Measurements from ENCODE around the gene CAPN1. TPM values are rescaled to one million over a fixed set of nuclear protein-coding genes. Genes with fewer than 3 reads are reported as not detected.

The CAPN1 gene
- total RNA-seq, 1 donor from 2014 or later: 60.9 TPM

DNA sequence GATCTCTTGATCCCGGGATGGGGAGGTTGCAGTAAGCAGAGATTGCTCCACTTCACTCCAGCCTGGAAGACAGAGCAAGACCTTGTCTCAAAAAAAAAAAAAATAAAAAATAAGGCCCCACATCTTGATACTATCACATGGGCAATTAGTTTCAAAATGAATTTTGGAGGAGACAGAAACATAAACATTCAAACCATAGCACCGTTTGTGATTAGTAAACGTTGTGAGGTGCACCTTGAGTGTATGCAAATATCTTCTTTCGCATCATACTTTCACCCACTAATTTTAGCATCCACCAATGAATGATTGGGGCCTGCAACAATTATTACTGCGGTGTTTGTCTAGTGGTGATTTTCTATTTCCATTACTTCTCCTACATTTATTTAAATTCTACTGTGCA, 22.7 kb upstream of the CAPN1 start:
- no peak for DNase-seq (ENCODE audit: low read depth in 2 of 2)

DNA sequence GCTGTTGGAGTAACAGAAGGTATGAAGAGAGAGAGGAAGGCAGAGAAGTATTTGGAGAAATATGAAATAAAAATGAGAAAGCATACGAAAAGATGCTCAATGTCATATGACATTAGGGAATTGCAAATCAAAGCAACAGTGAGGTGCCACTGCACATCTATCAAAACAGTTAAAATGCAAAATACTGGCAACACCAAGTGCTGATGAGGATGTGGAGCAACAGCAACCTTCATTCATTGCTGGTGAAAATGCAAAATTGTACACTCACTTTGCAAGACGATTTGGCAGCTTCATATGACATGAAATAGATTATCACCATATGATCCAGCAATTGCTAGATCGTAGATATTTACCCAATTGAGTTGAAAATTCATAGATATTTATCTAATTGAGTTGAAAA, 21.1 kb upstream of the CAPN1 start:
- DNase-seq (ENCODE audit: low read depth in 2 of 2): no peak

DNA sequence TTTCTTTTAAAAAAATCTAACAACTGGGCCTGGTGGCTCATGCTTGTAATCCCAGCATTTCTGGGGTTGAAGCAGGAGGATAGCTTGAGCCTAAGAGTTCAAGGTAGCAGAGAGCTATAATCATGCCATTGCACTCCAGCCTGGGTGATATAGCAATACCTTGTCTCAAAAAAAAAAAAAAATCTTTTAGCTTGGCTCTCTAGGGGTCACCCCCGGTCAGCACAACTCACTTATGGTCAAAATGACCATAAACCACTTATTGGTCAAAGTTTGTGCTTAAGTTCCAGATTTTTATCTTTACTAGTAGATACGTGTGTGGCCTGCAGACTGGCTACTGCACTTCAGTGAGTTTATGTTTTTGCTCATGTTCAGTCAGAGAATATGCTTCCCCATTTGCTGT, 18.0 kb upstream of the CAPN1 start:
- DNase-seq (ENCODE audit: low read depth in 2 of 2): no peak

DNA sequence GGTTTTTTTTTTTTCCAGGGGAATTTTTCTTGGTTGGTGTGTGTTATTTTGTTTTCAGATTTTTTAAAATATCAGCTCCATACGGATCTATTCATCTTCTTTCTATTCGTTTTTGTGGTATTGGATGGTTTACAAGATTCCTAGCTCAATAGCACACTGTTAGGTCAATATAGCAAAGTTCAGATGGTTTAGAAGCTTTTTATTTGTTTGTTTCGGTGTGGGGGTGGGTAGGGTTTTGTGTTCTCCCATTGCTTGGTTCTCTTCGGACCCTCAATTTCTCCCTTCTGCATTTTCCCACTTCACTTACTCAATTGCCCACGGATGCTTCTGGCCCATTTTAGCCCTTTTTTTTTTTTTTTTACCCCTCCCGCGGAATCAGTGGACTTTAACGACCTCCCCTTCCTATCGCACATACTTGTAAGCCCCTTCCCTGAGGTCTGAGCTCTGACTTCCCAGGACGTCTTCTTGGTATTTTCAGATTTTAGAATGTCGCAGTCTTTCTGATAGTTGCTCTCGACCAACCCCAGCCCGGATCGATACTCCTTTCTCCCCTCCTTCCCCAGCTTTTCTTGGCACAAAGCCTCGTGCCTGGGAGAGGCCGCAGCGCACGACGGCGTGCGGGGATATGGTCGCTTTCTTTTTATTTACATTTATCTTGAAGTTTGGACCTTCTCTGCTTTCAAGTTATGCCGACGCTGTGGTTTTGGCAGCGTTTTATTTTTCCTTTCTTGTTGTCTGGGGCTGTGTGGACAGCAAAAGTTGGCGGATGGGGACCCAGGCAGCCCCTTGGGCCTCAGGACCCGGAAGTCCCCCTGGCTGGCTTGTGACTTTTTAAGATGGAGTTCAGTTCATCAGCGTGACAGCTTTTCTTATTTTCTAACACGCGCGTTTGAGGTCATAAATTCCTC, 16.1 kb upstream of the CAPN1 start:
- DNase-seq (ENCODE audit: low read depth in 2 of 2): no peak

DNA sequence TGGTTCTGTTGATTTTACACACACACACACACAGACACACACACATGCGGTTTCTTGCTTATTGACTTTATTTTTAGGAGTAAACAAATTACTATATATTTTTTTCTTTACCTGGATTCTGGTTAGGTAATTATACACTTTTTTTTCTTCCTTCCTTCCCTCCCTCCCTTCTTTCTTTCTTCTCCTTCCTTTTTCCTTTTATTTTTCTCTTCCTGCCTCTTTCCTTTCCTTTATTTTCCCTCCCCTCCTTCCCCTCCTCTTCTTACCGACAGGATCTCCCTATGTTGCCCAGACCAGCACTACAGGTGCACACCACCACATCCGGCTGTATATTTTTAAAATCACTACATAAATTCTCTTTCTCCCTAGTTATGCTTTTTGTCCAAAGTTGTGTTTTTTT, 14.8 kb upstream of the CAPN1 start:
- no peak for DNase-seq (ENCODE audit: low read depth in 2 of 2)

DNA sequence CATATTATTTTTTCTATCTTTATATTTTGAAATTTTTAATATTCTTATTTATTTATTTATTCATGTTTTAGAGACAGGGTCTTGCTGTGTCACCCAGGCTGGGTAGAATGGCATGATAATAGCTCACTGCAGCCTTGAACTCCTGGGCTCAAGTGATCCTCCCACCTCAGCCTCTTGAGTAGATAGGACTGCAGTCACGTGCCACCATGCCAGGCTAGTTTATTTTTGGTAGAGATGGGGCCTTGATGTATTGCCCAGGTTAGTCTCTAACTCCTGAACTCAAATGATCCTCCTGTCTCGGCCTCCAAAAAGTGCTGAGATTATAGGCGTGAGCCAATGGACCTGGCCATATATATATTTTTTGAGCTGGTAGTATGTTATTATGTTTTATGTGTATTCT, 14.1 kb upstream of the CAPN1 start:
- DNase-seq (ENCODE audit: low read depth in 2 of 2): no peak

DNA sequence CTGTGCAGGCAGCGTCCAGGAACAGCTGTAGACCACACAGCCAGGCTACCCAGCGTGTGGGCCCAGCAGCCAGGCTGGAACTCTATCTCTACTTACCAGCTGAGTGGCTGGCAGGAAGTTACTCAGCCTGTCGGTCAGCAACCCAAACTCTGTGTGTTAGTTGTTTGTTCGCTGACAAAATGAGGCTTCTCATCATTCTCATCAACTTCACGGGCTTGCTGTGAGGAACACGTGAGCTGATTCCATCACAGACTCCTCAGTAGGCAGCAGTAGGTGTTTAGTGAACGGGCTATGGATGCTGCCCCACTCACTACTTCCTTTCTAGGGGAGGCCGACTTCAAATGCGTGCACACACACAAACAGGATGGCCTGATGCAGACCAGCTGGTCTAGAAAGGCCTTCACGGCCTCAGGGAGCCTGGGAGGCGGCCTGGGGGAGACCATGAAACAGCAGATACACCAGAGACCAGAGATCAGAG, 12.5 kb upstream of the CAPN1 start:
- DNase-seq (ENCODE audit: low read depth in 2 of 2): peak; percentile 64 to 90

DNA sequence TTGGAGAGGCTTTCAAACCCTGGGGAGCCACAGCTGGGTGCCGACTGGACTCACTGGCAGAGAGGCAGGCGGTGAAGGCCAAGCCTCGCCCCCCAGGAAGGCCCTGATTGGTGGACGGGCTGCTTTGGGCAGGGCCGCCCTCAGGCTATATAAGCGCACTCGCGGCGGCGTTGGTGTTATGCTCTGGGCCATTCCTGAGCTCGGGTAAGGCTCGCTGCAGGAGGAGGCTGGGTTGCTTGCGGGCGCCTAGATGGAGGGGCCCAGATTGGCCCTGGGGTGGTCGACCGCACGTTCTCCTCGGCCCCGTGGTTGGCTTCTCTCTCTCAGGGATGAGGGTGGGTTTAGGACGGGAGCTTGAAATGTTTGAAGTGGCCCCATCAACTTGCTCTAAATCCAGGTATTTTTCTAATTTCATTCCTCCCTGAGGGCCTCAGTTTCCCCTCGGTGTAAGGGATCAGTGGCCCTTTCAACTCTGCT, 11.6 kb upstream of the CAPN1 start, which contains the start of gene SPDYC:
Gene SPDYC, plus strand, starts transcription at position 176 of the 477 bp plus-strand sequence. CDS start 1,125 bp downstream, outside the sequence.
- no peak for DNase-seq (ENCODE audit: low read depth in 2 of 2)

DNA sequence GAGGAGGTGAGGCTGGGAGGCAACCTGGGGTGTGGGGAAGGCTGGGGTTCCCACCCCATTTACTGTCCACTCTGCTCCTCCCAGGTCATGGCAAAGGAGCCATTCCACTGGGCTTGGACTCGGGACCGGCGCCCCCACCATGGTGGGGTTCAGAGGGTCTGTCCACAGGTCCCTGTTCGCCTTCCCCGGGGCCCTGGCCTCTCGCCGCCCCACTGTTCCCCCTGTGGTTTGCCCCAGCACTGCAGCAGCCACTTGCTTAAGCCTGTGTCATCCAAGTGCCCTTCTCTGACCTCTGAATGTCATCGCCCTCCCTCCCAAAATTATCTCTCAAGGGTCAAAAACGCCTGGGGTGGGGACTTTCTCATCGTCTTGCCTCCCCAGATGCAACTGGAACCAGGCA, 9.1 kb upstream of the CAPN1 start:
- DNase-seq (ENCODE audit: low read depth in 2 of 2): no peak

DNA sequence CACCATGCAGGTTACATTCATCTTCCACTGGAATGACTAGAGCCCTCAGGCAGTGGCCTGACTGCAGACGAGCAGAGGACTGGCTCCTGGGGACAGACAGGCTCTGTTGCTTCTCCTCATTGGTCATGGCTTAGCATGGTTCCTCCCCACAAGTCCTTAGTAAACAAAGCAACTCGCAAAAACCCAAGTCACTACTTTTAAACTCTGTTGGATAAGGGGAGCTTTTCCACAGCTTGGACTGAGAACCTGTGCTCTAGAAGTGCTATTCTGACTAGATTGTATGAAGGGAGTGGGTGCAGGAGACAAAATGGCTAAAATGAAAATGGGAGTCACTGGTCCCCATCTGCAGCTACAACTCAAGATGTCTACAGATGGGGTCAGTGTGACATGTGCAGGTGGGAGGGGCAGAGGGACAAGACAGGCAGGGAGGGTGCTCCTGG, 7.1 kb upstream of the CAPN1 start:
- peak in 1 of 2 donors; percentile 46 for DNase-seq (ENCODE audit: low read depth in 2 of 2)

DNA sequence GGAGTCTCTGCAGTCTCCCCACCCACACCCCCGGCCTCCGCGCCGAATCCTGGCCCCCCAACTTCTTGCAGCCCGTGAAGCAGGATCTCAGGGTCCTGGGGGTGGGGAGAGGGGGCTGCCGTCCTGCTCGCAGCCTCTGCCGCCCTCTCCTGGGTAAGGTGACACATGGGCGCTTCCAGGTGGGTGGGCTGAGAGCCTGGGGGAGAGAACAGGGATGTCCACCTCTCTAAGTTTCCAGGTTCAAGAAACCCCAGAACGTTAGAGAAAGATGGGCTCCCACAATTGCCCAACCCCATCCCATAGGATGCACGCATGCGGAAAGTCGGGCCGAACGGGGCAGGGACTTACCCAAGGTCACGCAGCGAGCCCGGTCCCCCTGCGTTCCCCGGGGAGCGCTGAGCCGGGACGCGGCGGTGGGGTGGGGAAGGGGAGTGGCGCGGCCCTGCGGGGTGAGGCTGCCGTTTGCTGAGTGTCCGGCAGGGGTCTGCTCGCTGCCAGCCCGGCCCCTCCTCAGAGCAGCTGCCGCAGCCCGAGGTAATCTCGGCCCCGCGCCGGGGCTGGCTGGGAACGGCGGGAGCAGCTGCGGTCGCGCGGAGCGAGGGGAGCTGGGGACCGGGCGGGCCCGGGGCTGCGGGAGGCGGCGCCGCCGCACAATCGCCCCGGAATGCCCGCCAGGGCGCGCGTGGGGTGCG, 705 bp upstream of the CAPN1 start:
- peak; percentile 66 to 74 for DNase-seq (ENCODE audit: low read depth in 2 of 2)

DNA sequence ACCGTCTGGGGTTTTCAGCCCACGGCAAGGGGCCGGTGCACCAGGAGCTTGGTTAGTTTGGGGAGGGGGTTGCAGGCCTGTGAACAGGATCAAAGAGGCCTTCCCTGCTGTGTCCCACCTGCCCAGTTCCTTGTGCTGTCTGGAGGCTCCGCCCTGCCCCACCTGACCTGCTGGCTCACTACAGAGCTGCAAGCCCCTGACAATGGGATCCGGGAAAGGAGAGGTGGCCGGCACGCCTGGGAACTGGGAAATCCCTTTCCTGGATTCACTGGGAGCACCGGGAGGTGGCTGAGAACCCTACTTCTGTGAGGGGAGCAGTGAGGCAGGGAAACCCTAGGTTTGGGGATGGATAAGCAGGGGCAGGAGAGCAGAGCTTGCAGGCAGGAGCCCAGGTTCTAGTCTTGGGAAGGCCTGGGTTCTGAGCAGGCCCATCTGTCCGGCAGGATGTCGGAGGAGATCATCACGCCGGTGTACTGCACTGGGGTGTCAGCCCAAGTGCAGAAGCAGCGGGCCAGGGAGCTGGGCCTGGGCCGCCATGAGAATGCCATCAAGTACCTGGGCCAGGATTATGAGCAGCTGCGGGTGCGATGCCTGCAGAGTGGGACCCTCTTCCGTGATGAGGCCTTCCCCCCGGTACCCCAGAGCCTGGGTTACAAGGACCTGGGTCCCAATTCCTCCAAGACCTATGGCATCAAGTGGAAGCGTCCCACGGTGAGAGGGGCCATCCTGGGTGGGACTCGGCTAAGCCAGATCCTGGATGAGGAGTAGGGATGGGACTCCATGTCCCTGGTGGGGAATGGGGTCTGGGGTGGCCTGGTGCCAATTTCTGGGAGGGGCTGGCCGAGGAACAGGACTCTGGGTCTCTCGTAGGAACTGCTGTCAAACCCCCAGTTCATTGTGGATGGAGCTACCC, 786 bp downstream of the CAPN1 start:
- DNase-seq (ENCODE audit: low read depth in 2 of 2): peak; percentile 40 to 60

DNA sequence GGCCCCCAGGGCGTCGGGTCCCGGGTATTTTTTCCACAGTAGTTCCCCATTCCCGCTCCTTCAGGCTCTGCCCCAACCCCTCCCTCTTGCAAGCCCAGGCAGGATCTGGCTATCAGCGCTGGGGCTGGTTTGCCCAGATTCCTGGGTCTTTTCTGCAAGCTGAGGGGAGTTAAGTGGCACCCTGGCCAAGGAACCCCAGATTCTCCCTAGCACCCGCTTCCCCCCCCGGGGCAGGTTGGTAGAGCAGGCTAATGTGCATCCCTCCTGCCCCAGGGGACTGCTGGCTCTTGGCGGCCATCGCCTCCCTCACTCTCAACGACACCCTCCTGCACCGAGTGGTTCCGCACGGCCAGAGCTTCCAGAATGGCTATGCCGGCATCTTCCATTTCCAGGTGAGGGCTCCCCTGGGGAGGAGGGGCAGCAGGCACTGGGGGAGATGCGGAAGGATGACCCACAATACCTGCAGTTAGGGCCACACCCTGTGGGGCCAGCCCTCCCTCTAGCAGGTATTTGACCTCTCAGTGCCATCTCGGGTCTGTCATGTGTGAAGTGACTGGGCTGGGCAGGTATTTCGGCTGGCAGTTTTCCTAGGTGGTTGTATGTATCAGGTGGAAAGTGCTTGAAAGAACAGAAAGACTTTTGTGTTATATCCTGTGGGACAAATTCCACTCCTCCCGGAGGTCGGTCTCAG, 1.6 kb downstream of the CAPN1 start:
- no peak for DNase-seq (ENCODE audit: low read depth in 2 of 2)

DNA sequence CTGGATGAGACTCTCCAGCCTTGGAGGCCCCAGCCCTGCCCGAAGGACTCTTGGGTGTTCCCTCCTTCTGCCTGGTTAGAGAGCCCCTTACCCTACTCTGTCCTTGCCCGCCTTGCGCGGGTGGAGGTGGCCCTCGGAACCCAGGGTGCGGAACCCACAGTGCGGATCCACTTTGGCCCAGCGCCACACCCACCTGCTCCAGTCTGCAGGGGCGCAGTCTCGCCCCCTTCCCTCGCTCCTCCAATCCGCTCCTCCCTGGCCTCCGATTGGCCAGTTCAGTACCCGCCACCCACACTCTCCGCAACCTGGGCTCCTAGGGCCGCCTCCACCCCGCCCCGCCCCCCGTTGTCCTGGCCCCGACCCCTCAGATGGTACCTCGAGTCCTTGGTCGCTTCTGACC, 2.4 kb downstream of the CAPN1 start:
- DNase-seq (ENCODE audit: low read depth in 2 of 2): no peak

DNA sequence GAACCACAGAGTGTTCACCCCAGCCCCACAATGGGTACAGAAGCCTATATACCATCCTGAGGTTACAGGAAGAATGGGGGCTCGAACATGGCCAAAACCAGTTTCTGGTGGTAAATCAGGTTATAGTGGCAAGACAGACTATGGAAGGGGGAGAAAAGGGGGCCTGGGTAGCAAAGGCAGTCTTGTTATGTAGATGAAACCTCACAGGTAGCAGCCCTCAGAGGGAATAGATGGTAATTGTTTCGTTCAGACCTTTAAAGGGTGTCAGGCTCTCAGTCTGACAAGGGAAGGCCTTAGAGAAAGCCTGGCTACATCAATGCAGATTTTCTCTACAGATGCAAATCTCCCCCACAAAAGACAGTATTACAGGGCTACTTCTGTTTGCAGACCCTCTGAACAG, 3.4 kb downstream of the CAPN1 start:
- no peak for DNase-seq (ENCODE audit: low read depth in 2 of 2)

DNA sequence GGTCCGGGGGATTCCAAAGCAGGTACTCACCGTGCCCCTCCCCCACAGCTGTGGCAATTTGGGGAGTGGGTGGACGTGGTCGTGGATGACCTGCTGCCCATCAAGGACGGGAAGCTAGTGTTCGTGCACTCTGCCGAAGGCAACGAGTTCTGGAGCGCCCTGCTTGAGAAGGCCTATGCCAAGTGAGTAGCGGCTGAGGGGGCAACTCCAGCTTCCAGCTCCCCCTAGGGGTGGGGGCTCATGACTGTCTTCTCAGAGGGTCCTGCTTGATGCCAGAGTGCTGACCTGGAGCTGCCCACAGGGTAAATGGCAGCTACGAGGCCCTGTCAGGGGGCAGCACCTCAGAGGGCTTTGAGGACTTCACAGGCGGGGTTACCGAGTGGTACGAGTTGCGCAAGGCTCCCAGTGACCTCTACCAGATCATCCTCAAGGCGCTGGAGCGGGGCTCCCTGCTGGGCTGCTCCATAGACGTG, 4.2 kb downstream of the CAPN1 start:
- DNase-seq (ENCODE audit: low read depth in 2 of 2): no peak

DNA sequence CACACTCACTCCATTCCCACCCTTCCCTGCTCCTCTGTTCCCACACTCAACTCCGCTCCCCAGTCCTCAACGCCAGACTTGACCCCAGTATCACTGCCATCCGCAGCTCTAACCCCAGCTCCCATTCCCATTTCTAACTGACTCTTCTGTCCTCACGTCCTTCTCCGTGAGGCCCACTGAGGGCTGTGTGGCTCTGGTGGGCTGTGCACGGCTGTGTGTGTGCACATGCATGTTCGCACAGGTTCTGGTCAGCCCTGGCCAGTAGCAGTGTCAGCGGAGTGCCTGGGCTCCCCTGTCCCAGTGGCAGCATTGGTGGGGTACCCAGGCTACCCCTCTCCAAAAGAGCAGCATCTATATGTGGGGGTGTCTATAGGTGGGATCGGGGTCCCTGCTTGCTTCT, 5.0 kb downstream of the CAPN1 start:
- no peak for DNase-seq (ENCODE audit: low read depth in 2 of 2)

DNA sequence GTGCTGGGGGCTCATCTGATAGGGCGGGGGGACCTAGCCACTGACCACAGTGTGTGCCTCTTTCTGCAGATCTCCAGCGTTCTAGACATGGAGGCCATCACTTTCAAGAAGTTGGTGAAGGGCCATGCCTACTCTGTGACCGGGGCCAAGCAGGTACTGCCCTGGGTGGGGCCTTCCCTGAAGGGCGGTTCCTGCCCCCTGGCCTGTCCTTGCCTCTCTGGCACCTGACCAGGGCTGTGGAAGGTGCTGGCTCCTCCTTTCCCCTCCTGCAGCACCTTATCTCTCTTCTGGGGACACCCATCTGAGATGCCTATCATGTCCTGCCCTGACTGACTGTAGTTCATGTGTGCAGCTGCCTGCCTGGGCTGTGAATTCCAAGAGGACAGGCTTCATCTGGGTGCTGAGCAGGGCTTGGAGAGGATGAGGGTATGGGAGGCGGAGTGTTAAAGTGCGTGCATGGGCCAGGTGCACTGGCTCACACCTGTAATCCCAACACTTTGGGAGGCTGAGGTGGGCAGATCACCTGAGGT, 5.5 kb downstream of the CAPN1 start:
- DNase-seq (ENCODE audit: low read depth in 2 of 2): no peak

DNA sequence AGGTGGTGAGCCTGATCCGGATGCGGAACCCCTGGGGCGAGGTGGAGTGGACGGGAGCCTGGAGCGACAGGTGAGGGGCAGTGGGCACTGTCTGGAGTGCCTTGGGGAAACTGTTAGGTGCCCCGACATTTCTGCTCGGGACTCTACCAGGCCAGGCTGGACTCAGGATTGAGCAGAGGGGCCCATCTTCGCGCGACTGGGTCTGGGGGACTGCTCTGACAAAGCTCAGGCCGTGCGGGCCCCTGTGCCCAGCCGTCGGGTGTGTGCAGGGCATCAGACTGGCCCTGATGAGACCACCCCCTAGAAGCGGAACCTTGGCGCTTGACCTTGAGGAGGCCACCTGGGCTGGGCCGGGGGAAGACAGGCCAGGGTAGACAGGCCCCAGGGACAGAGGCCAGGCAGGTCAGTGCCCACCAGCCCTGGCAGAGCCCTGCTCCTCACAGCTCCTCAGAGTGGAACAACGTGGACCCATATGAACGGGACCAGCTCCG, 6.3 kb downstream of the CAPN1 start:
- no peak for DNase-seq (ENCODE audit: low read depth in 2 of 2)

DNA sequence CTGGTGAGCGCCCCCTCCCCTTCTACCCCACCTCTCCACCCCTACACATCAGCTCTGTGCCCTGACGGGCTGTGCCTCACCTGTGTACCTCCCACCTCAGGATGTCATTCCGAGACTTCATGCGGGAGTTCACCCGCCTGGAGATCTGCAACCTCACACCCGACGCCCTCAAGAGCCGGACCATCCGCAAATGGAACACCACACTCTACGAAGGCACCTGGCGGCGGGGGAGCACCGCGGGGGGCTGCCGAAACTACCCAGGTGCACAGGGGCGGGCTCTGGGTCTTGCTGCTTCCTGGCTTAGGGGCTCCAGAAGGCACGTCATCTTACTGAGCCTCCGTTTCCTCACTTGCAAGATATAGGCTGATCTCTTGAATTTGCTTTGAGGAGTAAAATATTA, 6.8 kb downstream of the CAPN1 start:
- no peak for DNase-seq (ENCODE audit: low read depth in 2 of 2)
